Liver (tissue), 9 donors: Measurements from ENCODE around the gene HOXA1. TPM values are rescaled to one million over a fixed set of nuclear protein-coding genes. Genes with fewer than 3 reads are reported as not detected.

Source experiments
- DNase-seq: peaks from one replicate; pipeline ENCODE4 v3.0.0-alpha.2; 2017; ENCODE audit warnings: low spot score
- H3K27ac ChIP-seq, 2 donors: one replicate each; pipeline ENCODE4 v1.7.0; 2013; ENCODE audit warnings: inconsistent platforms in 2 of 2, low read length in 2 of 2, control low read depth in 1 of 2, low read depth in 1 of 2, mild to moderate bottlenecking in 1 of 2
- H3K27me3 ChIP-seq, 4 donors: one replicate each; pipeline versions ENCODE4 v1.6.1 to v1.7.0; 2013; ENCODE audit warnings: low read length in 3 of 4, inconsistent platforms in 1 of 4, mild to moderate bottlenecking in 1 of 4, moderate library complexity in 1 of 4; ENCODE audit not compliant: control insufficient read depth in 4 of 4, insufficient read depth in 4 of 4
- H3K36me3 ChIP-seq, 4 donors: one replicate each; pipeline versions ENCODE4 v1.6.1 to v1.7.0; 2013; ENCODE audit warnings: low read length in 3 of 4, mild to moderate bottlenecking in 3 of 4, low read depth in 1 of 4, moderate library complexity in 1 of 4; ENCODE audit not compliant: control insufficient read depth in 4 of 4, insufficient read depth in 3 of 4
- H3K4me1 ChIP-seq, 4 donors: one replicate each; pipeline versions ENCODE4 v1.6.1 to v1.7.0; 2013; ENCODE audit warnings: low read length in 3 of 4, mild to moderate bottlenecking in 3 of 4, moderate library complexity in 1 of 4; ENCODE audit not compliant: control insufficient read depth in 4 of 4, insufficient read depth in 4 of 4
- H3K4me3 ChIP-seq, 3 donors: one replicate each; pipeline versions ENCODE4 v1.6.1 to v1.7.0; 2013; ENCODE audit warnings: low read length in 3 of 3, control low read depth in 1 of 3, low read depth in 1 of 3, mild to moderate bottlenecking in 1 of 3
- H3K9ac ChIP-seq, 2 donors: one replicate each; pipeline ENCODE4 v1.7.0; 2013; ENCODE audit warnings: low read length in 2 of 2, mild to moderate bottlenecking in 2 of 2, moderate library complexity in 2 of 2, control low read depth in 1 of 2, low read depth in 1 of 2
- H3K9me3 ChIP-seq, 4 donors: one replicate each; pipeline versions ENCODE4 v1.6.1 to v1.7.0; 2013; ENCODE audit warnings: low read length in 3 of 4; ENCODE audit not compliant: control insufficient read depth in 4 of 4
- EGR1 ChIP-seq, 2 donors: IDR thresholded peaks; 2 replicates each; pipeline ENCODE4 v1.6.1; 2016 to 2018; ENCODE audit warnings: antibody characterized with exemption in 2 of 2, low read depth in 2 of 2
- FOXA1 ChIP-seq: IDR thresholded peaks from 2 replicates; pipeline ENCODE4 v1.6.1; 2016; ENCODE audit warnings: antibody characterized with exemption
- GABPA ChIP-seq, 2 donors: IDR thresholded peaks in 1 of 2; conservative IDR thresholded peaks in 1 of 2; 2 replicates each; pipeline ENCODE4 v1.6.1; 2016; ENCODE audit warnings: antibody characterized with exemption in 2 of 2, mild to moderate bottlenecking in 1 of 2, moderate library complexity in 1 of 2
- NR2F2 ChIP-seq: IDR thresholded peaks from 2 replicates; pipeline ENCODE4 v1.6.1; 2016; ENCODE audit warnings: antibody characterized with exemption
- RAD21 ChIP-seq, 2 donors: IDR thresholded peaks; 2 replicates each; pipeline ENCODE4 v1.6.1; 2016; ENCODE audit warnings: antibody characterized with exemption in 2 of 2, mild to moderate bottlenecking in 2 of 2
- RXRA ChIP-seq, 2 donors: IDR thresholded peaks; 2 replicates each; pipeline ENCODE4 v1.6.1; 2017 to 2018; ENCODE audit warnings: antibody characterized with exemption in 2 of 2, mild to moderate bottlenecking in 1 of 2
- SP1 ChIP-seq: IDR thresholded peaks from 2 replicates; pipeline ENCODE4 v1.6.1; 2018; ENCODE audit warnings: antibody characterized with exemption, mild to moderate bottlenecking
- YY1 ChIP-seq: IDR thresholded peaks from 2 replicates; pipeline ENCODE4 v1.6.1; 2016; ENCODE audit warnings: antibody characterized with exemption, mild to moderate bottlenecking
- WGBS: extraction: QIAGEN DNeasy Blood & Tissue Kit; methylation state at CpG from one replicate; pipeline ENCODE4 v1.1.7; 2013; 5-methylcytosine and 5-hydroxymethylcytosine counted together
- polyA plus RNA-seq, 2 donors: library from polyadenylated mRNA; stranded (reverse) in 1 of 2; unstranded in 1 of 2; fragments of 200-250 nt in 1 of 2; fragments of >200 nt in 1 of 2; fragmentation: Nextera tagmentation in 1 of 2; extraction: Ambion mirVana in 1 of 2; gene quantifications; one replicate each; pipeline versions ENCODE4 v1.2.1 to v1.2.3, GENCODE V29; 2013 to 2015
- total RNA-seq, 2 donors: library from RNA; depleted of rRNA; stranded (reverse); fragments of >200 nt; gene quantifications; one replicate each; pipeline ENCODE4 v1.2.3, GENCODE V29; 2014
- TF ChIP-seq, protein P1 (sequence below): IDR thresholded peaks from 2 replicates; pipeline ENCODE4 v1.6.1; 2016; ENCODE audit warnings: antibody characterized with exemption, mild to moderate bottlenecking
- TF ChIP-seq, protein P2 (sequence below): IDR thresholded peaks from 2 replicates; pipeline ENCODE4 v1.6.1; 2016; ENCODE audit warnings: antibody characterized with exemption
- TF ChIP-seq, protein P3 (sequence below): fragments of 150-350 bp; IDR thresholded peaks from 2 replicates; pipeline ENCODE4 v1.5.1; 2017; ENCODE audit warnings: improper control_type of control experiment, low read depth, low read length; ENCODE audit not compliant: missing input control
- TF ChIP-seq, protein P4 (sequence below): IDR thresholded peaks from 2 replicates; pipeline ENCODE4 v1.6.1; 2016; ENCODE audit warnings: antibody characterized with exemption
- TF ChIP-seq, protein P5 (sequence below): IDR thresholded peaks from 2 replicates; pipeline ENCODE4 v1.6.1; 2016; ENCODE audit warnings: antibody characterized with exemption
- donor health status: healthy.
- donor health status: healthy.
- donor health status: healthy.
- donor health status: healthy.
- donor health status: healthy.

The HOXA1 gene
- total and polyA plus RNA-seq, 4 donors = 0.08 to 0.28 (median 0.21) TPM

DNA sequence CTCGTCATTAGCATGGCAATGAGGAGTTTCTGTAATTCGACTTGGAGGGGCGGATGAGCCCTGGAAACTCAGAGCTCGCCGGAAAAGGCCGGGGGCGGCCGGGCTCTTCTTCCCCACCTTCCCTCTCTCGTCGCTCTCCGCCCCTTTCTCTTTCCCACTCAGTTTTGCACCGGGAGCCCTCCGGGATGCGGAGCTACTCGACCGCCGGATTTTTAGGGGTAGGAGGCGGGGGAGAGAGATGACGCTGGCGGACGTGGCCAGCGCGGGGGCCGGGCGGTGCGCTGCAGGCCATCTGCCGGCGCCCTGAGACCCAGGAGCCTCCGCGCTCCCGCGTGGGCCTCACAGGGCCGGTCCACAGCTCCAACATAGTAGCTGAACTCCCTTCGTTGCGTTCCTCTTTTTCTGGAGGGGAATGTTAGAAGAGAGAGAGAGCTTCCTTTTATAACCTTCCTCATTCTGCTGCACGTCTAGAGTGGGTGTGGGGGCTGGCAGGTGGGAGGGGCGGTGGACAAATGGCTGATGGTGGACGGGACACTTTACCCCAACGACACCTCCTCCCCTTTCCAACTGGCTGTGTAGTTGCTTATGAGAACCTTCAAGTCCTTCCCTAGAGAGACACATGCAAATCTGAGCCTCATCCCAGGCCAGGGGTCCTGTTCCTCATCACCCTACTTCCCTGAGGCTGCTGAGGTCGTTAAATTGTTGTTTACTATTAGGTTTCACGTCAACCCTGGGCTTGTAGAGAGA is 1.1 kb upstream of the HOXA1 start (continued):
- TF ChIP-seq, protein P1, sequence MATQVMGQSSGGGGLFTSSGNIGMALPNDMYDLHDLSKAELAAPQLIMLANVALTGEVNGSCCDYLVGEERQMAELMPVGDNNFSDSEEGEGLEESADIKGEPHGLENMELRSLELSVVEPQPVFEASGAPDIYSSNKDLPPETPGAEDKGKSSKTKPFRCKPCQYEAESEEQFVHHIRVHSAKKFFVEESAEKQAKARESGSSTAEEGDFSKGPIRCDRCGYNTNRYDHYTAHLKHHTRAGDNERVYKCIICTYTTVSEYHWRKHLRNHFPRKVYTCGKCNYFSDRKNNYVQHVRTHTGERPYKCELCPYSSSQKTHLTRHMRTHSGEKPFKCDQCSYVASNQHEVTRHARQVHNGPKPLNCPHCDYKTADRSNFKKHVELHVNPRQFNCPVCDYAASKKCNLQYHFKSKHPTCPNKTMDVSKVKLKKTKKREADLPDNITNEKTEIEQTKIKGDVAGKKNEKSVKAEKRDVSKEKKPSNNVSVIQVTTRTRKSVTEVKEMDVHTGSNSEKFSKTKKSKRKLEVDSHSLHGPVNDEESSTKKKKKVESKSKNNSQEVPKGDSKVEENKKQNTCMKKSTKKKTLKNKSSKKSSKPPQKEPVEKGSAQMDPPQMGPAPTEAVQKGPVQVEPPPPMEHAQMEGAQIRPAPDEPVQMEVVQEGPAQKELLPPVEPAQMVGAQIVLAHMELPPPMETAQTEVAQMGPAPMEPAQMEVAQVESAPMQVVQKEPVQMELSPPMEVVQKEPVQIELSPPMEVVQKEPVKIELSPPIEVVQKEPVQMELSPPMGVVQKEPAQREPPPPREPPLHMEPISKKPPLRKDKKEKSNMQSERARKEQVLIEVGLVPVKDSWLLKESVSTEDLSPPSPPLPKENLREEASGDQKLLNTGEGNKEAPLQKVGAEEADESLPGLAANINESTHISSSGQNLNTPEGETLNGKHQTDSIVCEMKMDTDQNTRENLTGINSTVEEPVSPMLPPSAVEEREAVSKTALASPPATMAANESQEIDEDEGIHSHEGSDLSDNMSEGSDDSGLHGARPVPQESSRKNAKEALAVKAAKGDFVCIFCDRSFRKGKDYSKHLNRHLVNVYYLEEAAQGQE = no peak
- TF ChIP-seq RAD21 (IDR thresholded peaks at IDR 0.05) = no peak
- TF ChIP-seq, protein P2, sequence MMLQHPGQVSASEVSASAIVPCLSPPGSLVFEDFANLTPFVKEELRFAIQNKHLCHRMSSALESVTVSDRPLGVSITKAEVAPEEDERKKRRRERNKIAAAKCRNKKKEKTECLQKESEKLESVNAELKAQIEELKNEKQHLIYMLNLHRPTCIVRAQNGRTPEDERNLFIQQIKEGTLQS = no peak

DNA sequence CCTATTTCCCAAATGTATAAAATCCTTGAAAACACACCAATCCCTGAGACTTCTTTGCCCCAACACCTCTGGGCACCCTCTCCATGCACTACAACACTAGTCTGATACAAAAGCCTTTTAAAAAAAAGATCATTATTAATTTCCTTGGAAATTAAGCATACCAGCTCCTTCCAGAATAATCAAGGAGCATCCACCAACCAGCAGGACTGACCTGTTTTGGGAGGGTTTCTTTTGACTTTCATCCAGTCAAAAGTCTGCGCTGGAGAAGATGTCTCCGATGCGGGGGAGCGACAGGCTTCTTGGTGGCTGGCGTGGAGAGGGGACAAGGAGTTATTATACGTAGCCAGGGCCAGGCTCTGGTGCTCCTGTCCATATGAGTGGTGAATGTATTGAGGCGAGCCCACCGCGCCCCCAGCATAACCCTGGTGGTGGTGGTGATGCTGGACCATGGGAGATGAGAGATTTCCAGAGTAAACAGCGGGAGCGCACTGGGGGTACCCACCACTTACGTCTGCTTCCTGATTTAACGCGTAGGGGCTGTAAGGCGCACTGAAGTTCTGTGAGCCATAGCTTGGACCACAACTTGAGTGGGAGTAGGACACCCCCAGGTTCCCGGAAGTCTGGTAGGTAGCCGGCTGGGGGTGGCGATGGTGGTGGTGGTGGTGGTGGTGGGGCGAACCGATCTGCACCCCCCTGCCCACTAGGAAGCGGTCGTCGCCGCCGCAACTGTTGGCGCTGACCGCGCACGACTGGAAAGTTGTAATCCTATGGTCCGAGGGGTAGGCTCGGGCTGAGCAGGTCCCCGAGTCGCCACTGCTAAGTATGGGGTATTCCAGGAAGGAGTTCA is 527 bp downstream of the HOXA1 start:
- H3K9me3 ChIP-seq = no peaks in the 10 kb centered on the region
- peak overlapping the region in 1 of 3 donors; percentile 61 for H3K4me3 ChIP-seq
- TF ChIP-seq, protein P2 = no peak
- TF ChIP-seq YY1 (no peak), FOXA1 (no peak), RXRA (IDR thresholded peaks at IDR 0.05) (no peak), NR2F2 (no peak), GABPA (IDR thresholded peaks at IDR 0.05 in 1 of 2, conservative IDR thresholded peaks at IDR 0.05 in 1 of 2) (no peak), SP1 (no peak), EGR1 (IDR thresholded peaks at IDR 0.05; ENCODE audit: low read depth in 2 of 2) (no peak), RAD21 (IDR thresholded peaks at IDR 0.05) (no peak)
- TF ChIP-seq, protein P3, sequence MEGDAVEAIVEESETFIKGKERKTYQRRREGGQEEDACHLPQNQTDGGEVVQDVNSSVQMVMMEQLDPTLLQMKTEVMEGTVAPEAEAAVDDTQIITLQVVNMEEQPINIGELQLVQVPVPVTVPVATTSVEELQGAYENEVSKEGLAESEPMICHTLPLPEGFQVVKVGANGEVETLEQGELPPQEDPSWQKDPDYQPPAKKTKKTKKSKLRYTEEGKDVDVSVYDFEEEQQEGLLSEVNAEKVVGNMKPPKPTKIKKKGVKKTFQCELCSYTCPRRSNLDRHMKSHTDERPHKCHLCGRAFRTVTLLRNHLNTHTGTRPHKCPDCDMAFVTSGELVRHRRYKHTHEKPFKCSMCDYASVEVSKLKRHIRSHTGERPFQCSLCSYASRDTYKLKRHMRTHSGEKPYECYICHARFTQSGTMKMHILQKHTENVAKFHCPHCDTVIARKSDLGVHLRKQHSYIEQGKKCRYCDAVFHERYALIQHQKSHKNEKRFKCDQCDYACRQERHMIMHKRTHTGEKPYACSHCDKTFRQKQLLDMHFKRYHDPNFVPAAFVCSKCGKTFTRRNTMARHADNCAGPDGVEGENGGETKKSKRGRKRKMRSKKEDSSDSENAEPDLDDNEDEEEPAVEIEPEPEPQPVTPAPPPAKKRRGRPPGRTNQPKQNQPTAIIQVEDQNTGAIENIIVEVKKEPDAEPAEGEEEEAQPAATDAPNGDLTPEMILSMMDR = no peak
- TF ChIP-seq, protein P4, sequence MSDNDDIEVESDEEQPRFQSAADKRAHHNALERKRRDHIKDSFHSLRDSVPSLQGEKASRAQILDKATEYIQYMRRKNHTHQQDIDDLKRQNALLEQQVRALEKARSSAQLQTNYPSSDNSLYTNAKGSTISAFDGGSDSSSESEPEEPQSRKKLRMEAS = no peak
- TF ChIP-seq, protein P5, sequence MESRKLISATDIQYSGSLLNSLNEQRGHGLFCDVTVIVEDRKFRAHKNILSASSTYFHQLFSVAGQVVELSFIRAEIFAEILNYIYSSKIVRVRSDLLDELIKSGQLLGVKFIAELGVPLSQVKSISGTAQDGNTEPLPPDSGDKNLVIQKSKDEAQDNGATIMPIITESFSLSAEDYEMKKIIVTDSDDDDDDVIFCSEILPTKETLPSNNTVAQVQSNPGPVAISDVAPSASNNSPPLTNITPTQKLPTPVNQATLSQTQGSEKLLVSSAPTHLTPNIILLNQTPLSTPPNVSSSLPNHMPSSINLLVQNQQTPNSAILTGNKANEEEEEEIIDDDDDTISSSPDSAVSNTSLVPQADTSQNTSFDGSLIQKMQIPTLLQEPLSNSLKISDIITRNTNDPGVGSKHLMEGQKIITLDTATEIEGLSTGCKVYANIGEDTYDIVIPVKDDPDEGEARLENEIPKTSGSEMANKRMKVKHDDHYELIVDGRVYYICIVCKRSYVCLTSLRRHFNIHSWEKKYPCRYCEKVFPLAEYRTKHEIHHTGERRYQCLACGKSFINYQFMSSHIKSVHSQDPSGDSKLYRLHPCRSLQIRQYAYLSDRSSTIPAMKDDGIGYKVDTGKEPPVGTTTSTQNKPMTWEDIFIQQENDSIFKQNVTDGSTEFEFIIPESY = no peak
- 8% methylated on average over 33 of the region's 33 CpGs for WGBS
- H3K9ac ChIP-seq = no peak overlapping the region
- peaks cover 0 to 1% (median 0%) of the 10 kb centered on the region in 4 donors for H3K4me1 ChIP-seq
- no peak for DNase-seq
- no peak overlapping the region for H3K27ac ChIP-seq
- H3K27me3 ChIP-seq = peaks cover 4 to 34% (median 18%) of the 10 kb centered on the region in 4 donors
- H3K36me3 ChIP-seq = no peaks in the 10 kb centered on the region
